Dedifferentiated amniotic fluid mesenchymal stem cell (primary cell): ENCODE data around the gene FHAD1.

Experiments
- DNase-seq: peaks from one replicate; pipeline ENCODE4 v3.0.0-alpha.2; 2016; ENCODE audit errors: extremely low spot score

The FHAD1 gene

GRCh38 chr1:15218287-15219279 lies 28.4 kb upstream of the FHAD1 start:
- no peak for DNase-seq

DNA sequence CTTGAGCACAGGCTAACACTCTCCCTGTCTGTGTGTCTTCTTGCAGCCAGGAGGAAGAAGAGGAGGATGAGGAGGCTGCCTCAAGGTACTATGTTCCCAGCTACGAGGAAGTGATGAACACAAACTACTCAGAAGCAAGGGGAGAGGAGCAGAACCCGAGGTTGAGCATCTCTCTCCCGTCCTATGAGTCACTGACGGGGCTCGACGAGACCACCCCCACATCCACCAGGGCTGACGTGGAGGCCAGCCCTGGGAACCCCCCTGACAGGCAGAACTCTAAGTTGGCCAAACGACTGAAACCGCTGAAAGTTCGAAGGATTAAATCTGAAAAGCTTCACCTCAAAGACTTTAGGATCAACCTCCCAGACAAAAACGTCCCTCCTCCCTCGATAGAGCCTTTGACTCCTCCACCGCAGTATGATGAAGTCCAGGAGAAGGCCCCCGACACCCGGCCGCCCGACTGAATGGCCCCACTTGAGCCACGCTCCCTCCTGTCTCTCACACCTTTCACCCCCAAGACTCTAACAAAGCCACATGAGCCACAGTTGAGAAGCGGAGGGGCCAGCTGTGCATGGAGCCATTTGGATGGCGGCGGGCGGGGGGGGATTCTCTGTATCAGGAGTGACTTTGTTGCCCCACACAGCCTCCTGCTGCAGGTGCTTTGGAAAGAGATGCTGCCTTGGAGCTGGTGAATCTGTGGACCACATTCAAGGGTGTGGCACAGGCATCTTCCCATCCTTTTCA lies 27.6 kb upstream of the FHAD1 start:
- DNase-seq = no peak

- DNase-seq = no peak
Observed at GRCh38 chr1:15220024-15220392, 27.0 kb upstream of the FHAD1 start.

DNA sequence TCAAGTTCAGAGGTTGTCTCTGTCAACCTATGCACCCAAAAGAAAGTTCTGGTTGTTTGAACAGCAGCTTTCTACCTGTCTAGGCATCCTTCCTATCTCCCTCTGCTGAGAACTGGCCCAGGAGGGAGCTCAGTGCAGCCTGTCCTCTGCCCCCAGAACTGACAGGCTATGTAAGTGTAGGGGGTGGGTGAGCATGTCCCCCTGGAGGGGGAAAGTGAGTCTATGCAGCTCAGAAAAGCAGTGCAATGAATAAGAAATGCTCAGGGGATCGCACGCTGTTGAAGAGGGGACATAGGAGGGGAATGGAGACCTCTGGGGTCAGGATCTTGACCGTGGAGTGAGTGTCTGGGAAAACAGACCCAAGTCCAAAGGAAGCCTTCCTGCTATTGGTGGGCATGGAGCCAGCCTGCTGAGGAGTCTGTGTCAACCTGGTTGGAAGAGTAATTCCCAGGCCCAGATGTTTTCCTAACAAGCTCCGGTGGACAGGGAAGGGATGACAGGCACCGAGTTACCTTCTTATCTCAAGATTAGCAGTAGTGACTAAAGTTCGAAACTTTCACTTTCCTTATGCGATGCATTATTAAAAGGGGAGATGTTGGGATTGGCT lies 26.1 kb upstream of the FHAD1 start:
- DNase-seq = no peak

DNA sequence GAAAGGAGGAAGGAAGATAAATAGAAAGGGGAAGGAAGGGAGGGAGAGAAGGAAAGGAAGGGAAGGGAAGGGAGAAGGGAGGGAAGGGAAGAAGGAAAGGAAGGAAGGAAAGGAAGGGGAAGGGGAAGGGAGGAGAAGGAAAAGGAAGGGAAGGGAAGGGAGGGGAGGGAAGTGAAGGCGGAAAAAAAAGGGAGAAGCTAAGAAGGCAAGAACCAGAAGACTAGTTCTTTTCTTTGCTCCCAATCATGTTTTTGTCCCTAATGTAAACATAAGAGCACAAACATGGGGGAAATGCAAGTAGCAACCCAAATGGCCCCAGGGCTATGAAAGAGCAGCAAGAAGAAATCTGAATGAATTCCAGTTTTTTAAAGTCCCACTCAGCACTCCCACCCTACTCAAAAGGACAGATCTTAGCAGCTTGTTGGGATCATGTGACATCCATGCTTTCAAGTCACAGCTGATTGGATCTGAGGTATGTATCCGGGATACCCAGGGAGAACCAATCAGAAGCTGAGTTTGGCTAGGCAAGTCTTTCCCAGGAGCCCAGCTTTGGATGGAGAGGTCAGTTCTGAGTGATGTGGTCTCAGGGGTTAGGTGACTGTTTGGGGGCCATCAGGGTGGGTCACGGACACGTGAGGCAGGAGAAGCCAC lies 24.2 kb upstream of the FHAD1 start:
- DNase-seq = no peak

GRCh38 chr1:15224259-15224869 lies 22.7 kb upstream of the FHAD1 start:
- DNase-seq = no peak

- DNase-seq = no peak
Observed at GRCh38 chr1:15224974-15225373, 22.0 kb upstream of the FHAD1 start.

DNA sequence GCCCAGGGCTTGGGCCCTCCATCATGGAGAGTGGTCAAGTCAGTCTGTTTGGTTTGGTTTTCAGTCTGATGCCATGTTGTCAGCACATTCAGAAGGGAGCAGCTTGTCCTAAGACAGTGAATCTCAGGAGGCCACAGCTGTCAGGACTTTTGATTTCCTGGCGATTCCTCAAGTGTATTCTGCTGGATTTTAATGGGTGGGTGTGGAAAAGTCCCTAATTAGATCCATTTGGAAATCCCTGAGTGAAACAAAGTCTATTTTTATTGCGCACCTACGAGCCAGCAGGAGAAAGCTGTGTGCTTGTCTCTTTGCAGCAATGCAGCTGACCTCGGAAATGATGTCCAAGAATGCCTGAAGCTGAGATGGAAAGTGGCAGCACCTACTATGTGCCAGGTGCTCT lies 21.6 kb upstream of the FHAD1 start:
- DNase-seq = no peak

GRCh38 chr1:15226388-15227255 lies 20.4 kb upstream of the FHAD1 start:
- no peak for DNase-seq

GRCh38 chr1:15229707-15230131 lies 17.3 kb upstream of the FHAD1 start:
- no peak for DNase-seq

- no peak for DNase-seq
Observed at GRCh38 chr1:15231714-15232201, 15.3 kb upstream of the FHAD1 start.

DNA sequence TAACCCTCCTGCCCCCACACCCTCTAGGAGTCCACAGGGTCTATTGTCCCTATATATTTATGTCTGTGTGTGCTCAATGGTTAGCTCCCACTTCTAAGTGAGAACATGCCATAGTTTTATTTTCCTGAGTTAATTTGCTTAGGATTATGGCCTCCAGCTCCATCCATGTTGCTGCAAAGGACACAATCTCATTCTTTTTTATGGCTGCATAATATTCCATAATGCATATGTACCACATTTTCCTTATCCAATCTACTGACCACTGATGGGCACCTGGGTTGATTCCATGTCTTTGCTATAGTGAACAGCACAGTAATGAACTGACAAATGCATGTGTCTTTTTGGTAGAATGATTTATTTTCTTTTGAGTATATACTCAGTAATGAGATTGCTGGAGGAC lies 13.3 kb upstream of the FHAD1 start:
- no peak for DNase-seq

DNA sequence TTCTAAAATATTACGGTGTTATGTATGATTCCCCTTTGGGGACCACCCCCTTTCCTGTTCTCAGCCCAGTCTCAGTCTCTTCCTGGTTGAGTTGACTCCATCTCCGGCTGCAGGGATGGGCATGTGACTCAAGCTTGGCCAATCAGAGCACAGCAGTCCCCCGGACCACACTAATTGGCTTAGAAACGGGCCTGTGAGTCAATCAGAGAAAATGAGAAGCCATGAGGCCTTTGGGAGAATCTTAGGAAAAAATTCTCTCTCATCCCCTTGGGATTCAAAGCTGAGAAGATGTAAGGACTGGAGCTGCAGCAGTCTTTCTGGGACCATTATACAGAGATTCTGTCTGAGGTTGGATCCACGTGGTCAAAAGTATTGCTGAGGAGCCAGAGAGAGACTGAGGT lies 10.7 kb upstream of the FHAD1 start:
- DNase-seq = no peak

- DNase-seq = no peak
Observed at GRCh38 chr1:15236746-15237145, 10.3 kb upstream of the FHAD1 start.

GRCh38 chr1:15238789-15239188 lies 8.2 kb upstream of the FHAD1 start:
- no peak for DNase-seq

- DNase-seq = no peak
Observed at GRCh38 chr1:15242766-15243165, 4.3 kb upstream of the FHAD1 start.

- DNase-seq = no peak
Observed at GRCh38 chr1:15243275-15244043, 3.6 kb upstream of the FHAD1 start.

- no peak for DNase-seq
Observed at GRCh38 chr1:15244813-15245212, 2.2 kb upstream of the FHAD1 start.

GRCh38 chr1:15245593-15246360 lies 1.2 kb upstream of the FHAD1 start:
- no peak for DNase-seq
